HG03060 (cell line): ENCODE results near the gene FETUB.
"Not testable (repeated sequence)": the region's sequence is repeated elsewhere in the genome, so short reads cannot be mapped to it uniquely, and the experiment has no call there.

Experiments
- ATAC-seq: cut with Tn5 transposase; IDR thresholded peaks from one replicate; pipeline ENCODE4 v1.9.1; 2021; ENCODE audit warnings: low read depth, moderate number of reproducible peaks; ENCODE audit not compliant: unreplicated experiment

Gene FETUB

GRCh38 chr3:186630950-186631641 lies 9.1 kb upstream of the FETUB start:
- no peak for ATAC-seq

DNA sequence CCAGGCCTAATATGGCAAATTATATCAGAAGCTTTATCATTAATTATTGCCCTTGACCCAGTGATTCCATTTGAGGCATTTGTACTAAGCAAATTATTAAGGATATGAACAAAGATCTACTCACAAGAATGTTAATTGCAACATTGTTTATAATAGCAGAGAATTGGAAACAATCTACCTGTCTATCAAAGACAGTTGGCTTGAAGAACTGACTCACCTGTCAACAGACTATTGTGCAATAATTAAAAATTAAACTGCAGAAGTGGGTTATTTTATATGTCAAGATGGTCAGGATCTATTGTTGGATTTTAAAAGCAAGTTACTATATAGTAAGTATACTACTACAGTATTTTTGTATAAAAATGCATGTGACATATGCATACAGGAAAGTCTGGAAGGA lies 6.7 kb upstream of the FETUB start:
- no peak for ATAC-seq

DNA sequence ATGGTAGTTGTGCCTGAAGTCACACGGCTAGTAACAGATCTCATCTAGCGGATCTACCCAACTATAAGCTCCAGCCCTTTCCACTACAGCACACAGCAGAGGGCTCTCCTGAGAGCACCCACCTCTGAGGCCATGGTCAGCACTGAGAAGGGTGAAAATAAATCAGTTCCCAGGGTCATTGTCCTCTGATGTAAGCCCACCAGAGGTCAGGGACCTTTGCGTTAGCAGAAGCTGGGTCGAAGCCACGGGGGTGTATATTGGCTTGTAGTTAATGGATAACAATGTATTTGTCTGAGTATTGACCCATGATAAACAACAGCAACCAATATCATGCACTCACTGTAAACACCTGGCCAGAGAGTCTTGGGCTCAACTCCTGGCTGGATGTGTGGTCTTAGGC lies 6.0 kb upstream of the FETUB start:
- not testable (repeated sequence) for ATAC-seq

DNA sequence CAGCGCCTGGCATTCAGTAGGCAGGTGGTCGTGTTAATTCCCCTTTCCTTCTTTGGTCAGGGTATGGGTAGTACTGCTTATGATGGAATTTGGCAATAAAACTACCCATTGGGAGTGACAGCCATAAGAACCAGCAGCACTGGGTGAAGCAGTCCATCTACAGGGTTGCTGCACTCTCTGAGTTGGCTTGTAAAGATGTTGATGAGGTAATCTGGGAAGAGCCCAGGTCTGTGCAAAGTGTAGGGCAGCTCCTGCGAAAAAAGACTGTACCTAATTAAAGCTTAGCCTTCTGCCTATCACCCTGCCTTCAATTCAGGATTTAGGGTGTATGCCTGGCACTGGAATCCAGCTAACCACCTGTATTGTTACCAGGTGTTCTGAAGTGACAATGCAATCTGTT lies 4.7 kb upstream of the FETUB start:
- no peak for ATAC-seq

- ATAC-seq, result no peak
These were observed 3.7 kb upstream of the FETUB start for GRCh38 chr3:186636536-186636935.

DNA sequence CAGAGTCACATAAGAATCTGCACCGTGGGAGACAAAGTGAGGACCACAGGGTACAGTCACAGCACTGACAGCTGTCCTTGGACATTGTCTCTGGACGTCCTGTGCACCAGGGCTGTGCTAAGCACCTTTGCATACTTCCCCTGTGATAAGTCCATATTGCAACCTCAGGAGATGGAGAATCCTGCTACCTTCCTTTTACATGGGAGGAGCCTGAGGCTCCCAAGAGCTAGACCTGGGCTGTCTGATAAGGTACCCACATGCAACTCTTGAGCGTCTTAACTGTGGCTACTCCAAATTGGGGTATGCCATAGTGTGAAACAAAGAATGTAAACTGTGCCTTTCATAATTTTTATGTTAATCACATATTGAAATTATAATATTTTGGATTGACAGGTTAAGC lies 2.5 kb upstream of the FETUB start:
- no peak for ATAC-seq

- no peak for ATAC-seq
These were observed 1.9 kb upstream of the FETUB start for GRCh38 chr3:186638259-186638658.

- ATAC-seq, result no peak
These were observed 247 bp downstream of the FETUB start for GRCh38 chr3:186640473-186640818.

DNA sequence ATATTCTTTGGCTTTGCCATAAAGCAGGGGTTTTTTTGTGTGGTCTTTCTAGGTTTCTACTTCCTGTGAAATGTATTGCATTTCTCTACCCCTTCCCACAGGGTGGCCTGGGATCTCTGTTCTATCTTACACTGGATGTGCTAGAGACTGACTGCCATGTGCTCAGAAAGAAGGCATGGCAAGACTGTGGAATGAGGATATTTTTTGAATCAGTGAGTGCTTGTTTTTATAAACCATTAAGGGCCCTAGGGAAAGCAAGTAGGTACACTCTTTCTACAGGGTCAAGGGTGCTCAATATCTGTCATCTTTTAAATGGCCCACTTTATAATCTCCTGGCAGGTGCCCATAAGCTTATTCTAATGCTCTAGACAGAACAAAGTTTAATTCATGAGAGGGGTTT lies 730 bp downstream of the FETUB start:
- no peak for ATAC-seq

GRCh38 chr3:186642014-186642413 lies 1.8 kb downstream of the FETUB start:
- no peak for ATAC-seq

DNA sequence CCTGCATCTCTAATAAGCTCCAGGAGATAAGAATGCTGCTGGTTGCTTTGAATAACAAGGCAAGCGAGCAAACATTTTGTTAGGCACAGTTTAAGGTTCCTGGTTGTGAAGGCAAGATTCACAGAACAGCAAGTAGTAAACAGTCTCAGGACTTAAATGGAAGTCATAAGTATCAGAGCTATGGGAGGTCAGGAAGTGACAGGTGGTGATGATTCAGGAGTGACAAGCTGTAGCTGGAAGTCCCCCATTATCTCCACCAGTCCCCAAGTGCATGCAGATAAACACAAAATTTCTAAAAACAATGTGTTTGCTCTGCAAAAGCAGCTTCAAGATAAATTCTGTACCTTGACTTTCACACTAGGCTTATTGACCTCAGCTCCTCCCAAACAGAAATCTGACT lies 3.3 kb downstream of the FETUB start:
- ATAC-seq, result no peak

DNA sequence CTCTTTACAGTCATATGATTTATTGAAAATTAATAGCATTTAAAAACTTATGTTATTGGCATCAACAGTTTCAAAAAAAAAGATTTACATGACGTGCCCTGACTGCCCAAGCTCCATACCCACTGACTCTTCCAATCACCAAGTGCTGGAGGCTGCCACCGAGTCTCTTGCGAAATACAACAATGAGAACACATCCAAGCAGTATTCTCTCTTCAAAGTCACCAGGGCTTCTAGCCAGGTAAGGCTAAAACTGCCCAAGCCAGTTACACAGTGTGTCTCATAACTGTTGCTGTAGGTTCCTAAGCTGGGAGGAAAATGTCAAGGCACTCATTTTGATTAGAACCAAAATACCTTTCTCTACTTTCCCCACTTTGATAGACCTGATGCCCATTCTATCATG lies 4.5 kb downstream of the FETUB start:
- no peak for ATAC-seq

- no peak for ATAC-seq
These were observed 5.9 kb downstream of the FETUB start for GRCh38 chr3:186646106-186646505.

- ATAC-seq, result no peak
These were observed 6.6 kb downstream of the FETUB start for GRCh38 chr3:186646841-186647240.

DNA sequence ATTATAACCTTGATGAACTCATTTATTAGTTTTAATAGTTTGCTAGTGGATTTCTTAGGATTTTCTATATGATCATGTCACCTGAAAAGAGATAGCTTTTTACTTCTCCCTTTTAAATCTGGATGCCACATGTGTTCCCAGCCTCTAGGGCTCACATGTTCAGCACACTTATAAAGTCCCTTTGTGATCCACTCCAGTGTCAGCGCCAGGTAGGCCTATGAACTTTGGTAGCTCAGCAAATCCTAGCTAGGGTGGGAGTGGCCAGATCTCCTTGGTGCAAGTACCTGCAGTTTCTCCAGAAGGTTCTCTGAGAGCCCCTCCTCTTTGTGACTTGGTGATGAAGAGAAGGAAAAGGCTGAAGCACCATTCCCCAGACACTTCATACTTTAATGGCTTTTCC lies 8.7 kb downstream of the FETUB start:
- no peak for ATAC-seq

DNA sequence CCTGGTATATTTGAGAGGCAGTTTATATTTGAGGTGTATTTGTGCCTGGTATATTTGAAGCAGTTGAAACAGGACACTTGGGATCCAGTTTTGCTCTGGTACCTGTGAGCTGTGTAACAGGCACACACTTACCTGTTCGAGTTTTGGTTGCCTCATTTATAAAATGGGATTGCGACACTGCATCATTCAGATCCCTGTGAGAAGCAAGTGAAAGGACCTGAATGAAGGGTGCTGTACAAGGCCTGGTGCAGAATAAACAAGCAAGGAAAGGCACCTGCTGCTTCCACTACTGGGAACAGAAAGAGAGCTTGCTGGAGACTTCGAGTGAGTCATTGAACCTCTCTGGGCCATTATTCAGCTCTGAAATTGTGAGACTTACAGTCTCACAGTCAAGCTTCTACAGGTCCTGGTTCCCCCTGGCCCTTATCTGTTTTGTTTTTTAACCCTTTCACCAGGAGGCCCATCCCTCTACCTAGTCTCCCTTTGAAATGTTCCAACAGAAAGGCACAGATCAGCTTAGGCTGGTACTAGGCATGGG lies 11.5 kb downstream of the FETUB start:
- ATAC-seq, result no peak

GRCh38 chr3:186653080-186653707 lies 13.0 kb downstream of the FETUB start:
- peak; percentile 82 for ATAC-seq

DNA sequence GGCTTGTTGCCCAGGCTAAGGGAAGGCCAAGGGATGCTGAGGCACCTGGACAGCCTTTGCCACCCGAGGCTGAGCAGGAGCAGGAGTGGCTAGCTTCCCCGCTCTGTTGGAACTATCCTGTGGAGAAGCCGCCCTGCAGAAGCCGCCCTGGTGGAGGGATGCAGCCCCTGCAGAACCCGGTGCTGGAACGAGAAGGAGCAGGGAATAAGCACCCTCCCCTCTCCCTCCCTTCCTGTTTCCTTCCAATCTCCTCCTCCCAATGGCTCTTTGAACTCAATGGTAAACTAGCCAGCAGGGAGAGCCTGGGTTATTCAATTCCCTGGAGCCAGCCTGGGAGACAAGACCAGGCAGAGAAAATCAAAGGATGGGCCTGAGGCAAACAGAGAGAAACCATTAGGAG lies 13.8 kb downstream of the FETUB start:
- ATAC-seq, result no peak

- no peak for ATAC-seq
These were observed 23.3 kb downstream of the FETUB start for GRCh38 chr3:186663361-186664118.

GRCh38 chr3:186664119-186664495 lies 23.9 kb downstream of the FETUB start:
- ATAC-seq, result no peak

GRCh38 chr3:186664506-186664905 lies 24.3 kb downstream of the FETUB start:
- no peak for ATAC-seq
